SK-N-SH (cell line): ENCODE measurements around the gene TRPM7. TPM values are rescaled to one million over a fixed set of nuclear protein-coding genes. Genes with fewer than 3 reads are reported as not detected.

Experiments
- CTCF ChIA-PET: fragments of 300-600, 350-600 bp; formaldehyde crosslinking; extraction: SDS; loops from one replicate; lab custom pipeline; 2021; lab: Yijun Ruan, JAX
- POLR2A ChIA-PET: fragments of 350-600 bp; sonication (Branson Sonifier 250); formaldehyde crosslinking; extraction: SDS; loops from one replicate; lab custom pipeline; 2020; ENCODE audit warnings: antibody characterized with exemption, inconsistent platforms; lab: Yijun Ruan, JAX
- DNase-seq: peaks from one replicate; pipeline ENCODE4 v3.0.0; 2012
- H2AFZ ChIP-seq: fragments of 200-600 bp; sonication (generic); 2 replicates; pipeline ENCODE4 v1.8.1; 2016; ENCODE audit warnings: antibody characterized with exemption, mild to moderate bottlenecking, low read depth
- H3F3A ChIP-seq: fragments of 200-600 bp; sonication (generic); replicated peaks from 2 replicates; pipeline ENCODE3; 2016; ENCODE audit warnings: antibody characterized with exemption, mild to moderate bottlenecking; ENCODE audit not compliant: insufficient read depth
- H3K27ac ChIP-seq, 2 experiments: fragments of 200-500 bp in 1 of 2; fragments of 200-600 bp in 1 of 2; sonication (Bioruptor generic) in 1 of 2; sonication (generic), shearing (Covaris generic) in 1 of 2; 2 replicates each; pipeline versions ENCODE4 v1.5.1 to v1.6.1; 2014 to 2016; ENCODE audit warnings: low read depth in 2 of 2, inconsistent platforms in 1 of 2, low read length in 1 of 2, mild to moderate bottlenecking in 1 of 2, mixed read lengths in 1 of 2
- H3K27me3 ChIP-seq: fragments of 200-600 bp; sonication (generic), shearing (Covaris generic); 2 replicates; pipeline ENCODE4 v1.6.1; 2016; ENCODE audit warnings: mixed run types; ENCODE audit not compliant: insufficient read depth
- H3K36me3 ChIP-seq, 2 experiments: fragments of 200-500 bp in 1 of 2; fragments of 200-600 bp in 1 of 2; sonication (Bioruptor generic) in 1 of 2; sonication (generic) in 1 of 2; replicated peaks in 1 of 2; 2 replicates each; pipeline versions ENCODE3 to v1.5.1; 2014 to 2016; ENCODE audit warnings: low read length in 1 of 2, mild to moderate bottlenecking in 1 of 2; ENCODE audit not compliant: insufficient read depth in 2 of 2, control insufficient read depth in 1 of 2
- H3K4me1 ChIP-seq, 2 experiments: fragments of 200-500 bp in 1 of 2; fragments of 200-600 bp in 1 of 2; sonication (Bioruptor generic) in 1 of 2; sonication (generic), shearing (Covaris generic) in 1 of 2; 2 replicates each; pipeline versions ENCODE4 v1.5.1 to v1.6.1; 2014 to 2016; ENCODE audit warnings: low read depth in 1 of 2, low read length in 1 of 2, mixed run types in 1 of 2; ENCODE audit not compliant: insufficient read depth in 2 of 2, control insufficient read depth in 1 of 2
- H3K4me2 ChIP-seq: fragments of 200-600 bp; sonication (generic), shearing (Covaris generic); 2 replicates; pipeline ENCODE4 v1.6.1; 2017; ENCODE audit warnings: mixed run types
- H3K4me3 ChIP-seq, 2 experiments: fragments of 200-500 bp in 1 of 2; fragments of 200-600 bp in 1 of 2; sonication (Bioruptor generic) in 1 of 2; sonication (generic), shearing (Covaris generic) in 1 of 2; 2 replicates each; pipeline versions ENCODE4 v1.5.1 to v1.8.1; 2014 to 2016; ENCODE audit warnings: low read depth in 2 of 2, inconsistent platforms in 1 of 2, low read length in 1 of 2, mild to moderate bottlenecking in 1 of 2, mixed read lengths in 1 of 2, moderate library complexity in 1 of 2
- H3K79me2 ChIP-seq: fragments of 200-600 bp; sonication (generic); 2 replicates; pipeline ENCODE4 v1.8.1; 2017; ENCODE audit warnings: mild to moderate bottlenecking; ENCODE audit not compliant: insufficient read depth
- H3K9ac ChIP-seq: fragments of 200-600 bp; sonication (generic); 2 replicates; pipeline ENCODE4 v1.6.1; 2017; ENCODE audit warnings: mixed run types
- H3K9me2 ChIP-seq: fragments of 200-600 bp; sonication (generic); 2 replicates; pipeline ENCODE4 v1.6.1; 2017; ENCODE audit warnings: mixed run types
- H3K9me3 ChIP-seq: fragments of 200-600 bp; sonication (generic); 2 replicates; pipeline ENCODE4 v1.6.1; 2017; ENCODE audit warnings: mixed run types, mild to moderate bottlenecking, moderate library complexity
- H4K20me1 ChIP-seq: fragments of 200-600 bp; sonication (generic); 2 replicates; pipeline ENCODE4 v1.6.1; 2017; ENCODE audit warnings: mild to moderate bottlenecking, mixed run types; ENCODE audit not compliant: insufficient read depth
- CHD2 ChIP-seq: fragments of 150-350 bp; IDR thresholded peaks from 2 replicates; pipeline ENCODE4 v1.6.1; 2018; ENCODE audit warnings: low read length; ENCODE audit not compliant: partially characterized antibody
- ELF1 ChIP-seq: IDR thresholded peaks from 2 replicates; pipeline ENCODE4 v1.4.0; 2012
- EP300 ChIP-seq, 2 experiments: IDR thresholded peaks; 2 replicates each; pipeline versions ENCODE4 v1.4.0 to v1.6.1; 2012; ENCODE audit warnings: borderline replicate concordance in 1 of 2, low read depth in 1 of 2, low read length in 1 of 2
- EZH2phosphoT487 ChIP-seq: fragments of 200-600 bp; sonication (generic); IDR thresholded peaks from 2 replicates; pipeline ENCODE4 v1.6.1; 2017; ENCODE audit warnings: low read depth, mixed run types, mild to moderate bottlenecking, antibody characterized with exemption, moderate library complexity, borderline replicate concordance
- GABPA ChIP-seq: IDR thresholded peaks from 2 replicates; pipeline ENCODE4 v1.4.0; 2012; ENCODE audit warnings: low read depth, mild to moderate bottlenecking
- MEF2A ChIP-seq: IDR thresholded peaks from 2 replicates; pipeline ENCODE4 v1.4.0; 2012; ENCODE audit warnings: low read depth, borderline replicate concordance
- RAD21 ChIP-seq: IDR thresholded peaks from 2 replicates; pipeline ENCODE4 v1.6.1; 2012; ENCODE audit warnings: mild to moderate bottlenecking, low read length
- RCOR1 ChIP-seq: fragments of 150-350 bp; IDR thresholded peaks from 2 replicates; pipeline ENCODE4 v1.6.1; 2017; ENCODE audit warnings: antibody characterized with exemption, low read length
- SMC3 ChIP-seq: IDR thresholded peaks from 2 replicates; pipeline ENCODE4 v1.6.1; 2012; ENCODE audit warnings: low read depth, low read length, improper control_type of control experiment
- TAF1 ChIP-seq: IDR thresholded peaks from 2 replicates; pipeline ENCODE4 v1.6.1; 2012; ENCODE audit warnings: low read depth, mild to moderate bottlenecking, low read length, moderate library complexity, borderline replicate concordance
- WGBS: methylation state at CpG from one replicate; pipeline ENCODE4 v1.1.6; 2017; ENCODE audit warnings: low lambda C conversion rate; 5-methylcytosine and 5-hydroxymethylcytosine counted together
- polyA plus RNA-seq, 3 experiments: library from polyadenylated mRNA; depleted of rRNA; stranded (reverse); fragments of >200 nt; gene quantifications; 2 replicates each; pipeline ENCODE4 v1.2.3, GENCODE V29; 2012
- TF ChIP-seq, protein P1 (sequence below): fragments of 150-350 bp; IDR thresholded peaks from 2 replicates; pipeline ENCODE4 v1.6.1; 2017; ENCODE audit warnings: antibody characterized with exemption, low read length, low read depth, borderline replicate concordance
- TF ChIP-seq, protein P2 (sequence below): fragments of 200-600 bp; sonication (generic); IDR thresholded peaks from 2 replicates; pipeline ENCODE4 v1.6.1; 2017; ENCODE audit warnings: antibody characterized with exemption, mild to moderate bottlenecking, moderate library complexity
- TF ChIP-seq, protein P3 (sequence below): IDR thresholded peaks from 2 replicates; pipeline ENCODE4 v1.4.0; 2012; ENCODE audit warnings: low read depth
- TF ChIP-seq, protein P4 (sequence below): IDR thresholded peaks from 2 replicates; pipeline ENCODE4; 2012

The TRPM7 gene
- polyA plus RNA-seq, 1 of the 3 experiments (the other 2 are of a cell fraction), result 5.1 TPM

DNA sequence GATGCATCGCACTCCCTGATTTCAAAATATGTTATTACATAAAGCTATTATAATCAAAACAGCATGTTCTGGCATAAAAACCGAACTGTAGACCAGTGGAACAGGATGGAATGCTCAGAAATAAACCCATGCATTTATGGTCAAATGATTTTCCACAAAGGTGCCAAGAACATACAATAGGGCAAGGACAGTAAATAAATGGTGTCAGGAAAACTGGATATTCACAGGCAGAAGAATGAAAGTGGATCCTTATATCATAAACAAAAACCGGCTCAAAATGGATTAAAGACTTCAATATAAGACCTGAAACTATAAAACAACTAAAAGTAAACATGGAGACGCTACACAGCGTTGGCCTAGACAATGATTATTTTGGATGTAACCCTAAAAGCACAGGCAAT, 162.7 kb downstream of the TRPM7 start:
- Histone ChIP-seq H3K4me1 (no peaks in the 10 kb centered on the region), H3K9me2 (no peaks in the 10 kb centered on the region), H2AFZ (no peak overlapping the region), H3K4me3 (no peak overlapping the region), H3K36me3 (no peaks in the 10 kb centered on the region), H3K27me3 (no peaks in the 10 kb centered on the region), H3K4me2 (no peak overlapping the region), H4K20me1 (no peaks in the 10 kb centered on the region), H3K9ac (no peak overlapping the region), H3K9me3 (no peaks in the 10 kb centered on the region), H3K79me2 (no peaks in the 10 kb centered on the region), H3F3A (no peaks in the 10 kb centered on the region), H3K27ac (no peak overlapping the region)
- no peak for DNase-seq
- WGBS, result 64% methylated on average over 5 of the region's 5 CpGs
- ChIA-PET CTCF (interaction anchor here (1.0 kb wide), 1 partner anchor 17 kb away, joined by 3 read pairs; no protein-coding TSS in a partner anchor), POLR2A (no interaction called here)
- TF ChIP-seq RCOR1 (no peak), GABPA (no peak), EP300 (IDR thresholded peaks at IDR 0.05; ENCODE audit: borderline replicate concordance in 1 of 2, low read depth in 1 of 2, low read length in 1 of 2) (no peak), ELF1 (no peak), SMC3 (no peak), TAF1 (no peak), RAD21 (no peak), EZH2phosphoT487 (no peak), CHD2 (no peak), MEF2A (no peak)
- TF ChIP-seq, protein P1, sequence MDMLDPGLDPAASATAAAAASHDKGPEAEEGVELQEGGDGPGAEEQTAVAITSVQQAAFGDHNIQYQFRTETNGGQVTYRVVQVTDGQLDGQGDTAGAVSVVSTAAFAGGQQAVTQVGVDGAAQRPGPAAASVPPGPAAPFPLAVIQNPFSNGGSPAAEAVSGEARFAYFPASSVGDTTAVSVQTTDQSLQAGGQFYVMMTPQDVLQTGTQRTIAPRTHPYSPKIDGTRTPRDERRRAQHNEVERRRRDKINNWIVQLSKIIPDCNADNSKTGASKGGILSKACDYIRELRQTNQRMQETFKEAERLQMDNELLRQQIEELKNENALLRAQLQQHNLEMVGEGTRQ, result no peak
- TF ChIP-seq, protein P2, sequence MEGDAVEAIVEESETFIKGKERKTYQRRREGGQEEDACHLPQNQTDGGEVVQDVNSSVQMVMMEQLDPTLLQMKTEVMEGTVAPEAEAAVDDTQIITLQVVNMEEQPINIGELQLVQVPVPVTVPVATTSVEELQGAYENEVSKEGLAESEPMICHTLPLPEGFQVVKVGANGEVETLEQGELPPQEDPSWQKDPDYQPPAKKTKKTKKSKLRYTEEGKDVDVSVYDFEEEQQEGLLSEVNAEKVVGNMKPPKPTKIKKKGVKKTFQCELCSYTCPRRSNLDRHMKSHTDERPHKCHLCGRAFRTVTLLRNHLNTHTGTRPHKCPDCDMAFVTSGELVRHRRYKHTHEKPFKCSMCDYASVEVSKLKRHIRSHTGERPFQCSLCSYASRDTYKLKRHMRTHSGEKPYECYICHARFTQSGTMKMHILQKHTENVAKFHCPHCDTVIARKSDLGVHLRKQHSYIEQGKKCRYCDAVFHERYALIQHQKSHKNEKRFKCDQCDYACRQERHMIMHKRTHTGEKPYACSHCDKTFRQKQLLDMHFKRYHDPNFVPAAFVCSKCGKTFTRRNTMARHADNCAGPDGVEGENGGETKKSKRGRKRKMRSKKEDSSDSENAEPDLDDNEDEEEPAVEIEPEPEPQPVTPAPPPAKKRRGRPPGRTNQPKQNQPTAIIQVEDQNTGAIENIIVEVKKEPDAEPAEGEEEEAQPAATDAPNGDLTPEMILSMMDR, result no peak
- TF ChIP-seq, protein P3, sequence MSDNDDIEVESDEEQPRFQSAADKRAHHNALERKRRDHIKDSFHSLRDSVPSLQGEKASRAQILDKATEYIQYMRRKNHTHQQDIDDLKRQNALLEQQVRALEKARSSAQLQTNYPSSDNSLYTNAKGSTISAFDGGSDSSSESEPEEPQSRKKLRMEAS, result no peak
- TF ChIP-seq, protein P4, sequence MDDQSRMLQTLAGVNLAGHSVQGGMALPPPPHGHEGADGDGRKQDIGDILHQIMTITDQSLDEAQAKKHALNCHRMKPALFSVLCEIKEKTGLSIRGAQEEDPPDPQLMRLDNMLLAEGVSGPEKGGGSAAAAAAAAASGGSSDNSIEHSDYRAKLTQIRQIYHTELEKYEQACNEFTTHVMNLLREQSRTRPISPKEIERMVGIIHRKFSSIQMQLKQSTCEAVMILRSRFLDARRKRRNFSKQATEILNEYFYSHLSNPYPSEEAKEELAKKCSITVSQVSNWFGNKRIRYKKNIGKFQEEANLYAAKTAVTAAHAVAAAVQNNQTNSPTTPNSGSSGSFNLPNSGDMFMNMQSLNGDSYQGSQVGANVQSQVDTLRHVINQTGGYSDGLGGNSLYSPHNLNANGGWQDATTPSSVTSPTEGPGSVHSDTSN, result no peak
